ENCODE measurements around the gene TOR1AIP1.

Gene TOR1AIP1

DNA sequence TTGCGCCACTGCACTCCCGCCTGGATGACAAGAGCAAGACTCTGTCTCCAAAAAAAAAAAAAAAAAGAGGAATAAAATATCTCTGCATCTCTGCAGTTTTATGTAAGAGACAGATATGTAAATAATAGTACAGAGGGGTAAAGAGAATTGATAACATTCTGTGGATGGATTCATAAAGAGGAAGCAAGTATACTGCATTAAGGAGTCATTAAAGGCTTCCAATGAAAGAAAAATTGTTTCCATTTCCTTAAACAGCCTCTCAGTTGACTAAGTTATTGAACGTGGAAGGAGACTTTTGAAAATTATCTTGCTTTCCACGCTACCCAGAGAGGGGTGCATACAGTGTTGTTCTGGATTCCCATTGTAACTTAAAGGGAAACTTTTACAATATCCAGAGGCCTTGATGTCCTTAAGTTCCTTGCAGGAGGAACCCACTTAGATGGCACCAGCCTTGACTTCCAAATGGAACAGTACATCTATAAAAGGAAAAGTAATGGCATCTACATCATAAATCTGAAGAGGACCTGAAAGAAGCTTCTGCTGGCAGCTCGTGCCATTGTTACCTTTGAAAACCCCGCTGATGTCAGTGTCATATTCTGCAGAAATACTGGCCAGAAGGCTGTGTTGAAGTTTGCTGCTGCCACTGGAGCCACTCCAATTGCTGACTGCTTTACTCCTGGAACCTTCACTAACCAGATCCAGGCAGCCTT is 86.4 kb downstream of the TOR1AIP1 start:
- TF ChIP-seq, protein P1, sequence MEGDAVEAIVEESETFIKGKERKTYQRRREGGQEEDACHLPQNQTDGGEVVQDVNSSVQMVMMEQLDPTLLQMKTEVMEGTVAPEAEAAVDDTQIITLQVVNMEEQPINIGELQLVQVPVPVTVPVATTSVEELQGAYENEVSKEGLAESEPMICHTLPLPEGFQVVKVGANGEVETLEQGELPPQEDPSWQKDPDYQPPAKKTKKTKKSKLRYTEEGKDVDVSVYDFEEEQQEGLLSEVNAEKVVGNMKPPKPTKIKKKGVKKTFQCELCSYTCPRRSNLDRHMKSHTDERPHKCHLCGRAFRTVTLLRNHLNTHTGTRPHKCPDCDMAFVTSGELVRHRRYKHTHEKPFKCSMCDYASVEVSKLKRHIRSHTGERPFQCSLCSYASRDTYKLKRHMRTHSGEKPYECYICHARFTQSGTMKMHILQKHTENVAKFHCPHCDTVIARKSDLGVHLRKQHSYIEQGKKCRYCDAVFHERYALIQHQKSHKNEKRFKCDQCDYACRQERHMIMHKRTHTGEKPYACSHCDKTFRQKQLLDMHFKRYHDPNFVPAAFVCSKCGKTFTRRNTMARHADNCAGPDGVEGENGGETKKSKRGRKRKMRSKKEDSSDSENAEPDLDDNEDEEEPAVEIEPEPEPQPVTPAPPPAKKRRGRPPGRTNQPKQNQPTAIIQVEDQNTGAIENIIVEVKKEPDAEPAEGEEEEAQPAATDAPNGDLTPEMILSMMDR (IDR thresholded peaks at IDR 0.05; ENCODE audit: insufficient read depth, low read depth, low read length, missing control alignments) = no peak
- DNase-seq (ENCODE audit: low read depth) = no peak
- H3K4me3 ChIP-seq (ENCODE audit: low read length) = no peak overlapping the region

DNA sequence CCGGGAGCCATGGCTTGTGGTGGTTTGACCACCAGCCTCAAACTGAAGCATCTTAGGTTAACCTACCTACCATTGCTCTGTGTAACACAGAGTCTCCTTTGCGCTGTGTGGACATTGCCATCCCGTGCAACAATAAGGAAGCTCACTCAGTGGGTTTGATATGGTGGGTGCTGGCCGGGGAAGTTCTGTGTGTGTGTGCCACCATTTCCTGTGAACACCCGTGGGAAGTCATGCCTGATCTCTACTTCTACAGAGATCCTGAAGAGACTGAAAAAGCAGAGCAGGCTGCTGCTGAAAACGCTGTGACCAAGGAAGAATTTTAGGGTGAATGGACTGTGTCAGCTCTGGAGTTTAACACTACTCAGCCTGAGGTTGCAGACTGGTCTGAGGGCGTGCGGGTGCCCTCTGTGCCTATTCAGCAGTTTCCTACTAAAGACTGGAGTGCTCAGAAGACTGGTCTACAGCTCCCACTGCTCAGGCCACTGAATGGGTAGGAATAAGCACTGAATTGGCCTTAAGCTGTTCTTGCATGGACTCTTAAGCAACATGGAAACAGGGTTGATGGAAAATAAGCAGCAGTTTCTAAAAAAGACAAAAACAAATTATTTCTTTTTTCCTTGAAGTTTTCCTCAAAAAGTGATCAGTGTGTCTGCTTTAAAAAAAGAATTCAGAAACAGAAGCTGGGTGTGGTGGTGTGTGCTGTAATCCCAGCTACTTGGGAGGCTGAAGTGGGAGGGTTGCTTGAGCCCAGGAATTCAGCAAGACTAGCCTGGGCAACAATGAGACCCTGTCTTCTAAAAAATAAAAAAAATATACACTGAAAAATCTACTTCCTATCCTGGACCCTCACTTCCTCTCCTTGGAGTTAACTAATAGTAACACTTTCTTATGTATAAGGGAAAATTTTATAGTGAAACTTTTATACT is 87.2 kb downstream of the TOR1AIP1 start:
- TF ChIP-seq, protein P1 (IDR thresholded peaks at IDR 0.05; ENCODE audit: insufficient read depth, low read depth, low read length, missing control alignments) = no peak

More for the DNA sequence above, 87.2 kb downstream of the TOR1AIP1 start:
- H3K4me3 ChIP-seq (ENCODE audit: low read length) = no peak overlapping the region
- no peak for DNase-seq (ENCODE audit: low read depth)

All from epithelial cell of esophagus (primary cell).